ENCODE measurements around the gene ZBTB20.

Gene ZBTB20

GRCh38 chr3:114609973-114610630 is 537.0 kb downstream of the ZBTB20 start:
- DNase-seq, result no peak

GRCh38 chr3:114608293-114608692 is 538.8 kb downstream of the ZBTB20 start:
- DNase-seq, result no peak

GRCh38 chr3:114606336-114606735 is 540.8 kb downstream of the ZBTB20 start:
- DNase-seq, result no peak

DNA sequence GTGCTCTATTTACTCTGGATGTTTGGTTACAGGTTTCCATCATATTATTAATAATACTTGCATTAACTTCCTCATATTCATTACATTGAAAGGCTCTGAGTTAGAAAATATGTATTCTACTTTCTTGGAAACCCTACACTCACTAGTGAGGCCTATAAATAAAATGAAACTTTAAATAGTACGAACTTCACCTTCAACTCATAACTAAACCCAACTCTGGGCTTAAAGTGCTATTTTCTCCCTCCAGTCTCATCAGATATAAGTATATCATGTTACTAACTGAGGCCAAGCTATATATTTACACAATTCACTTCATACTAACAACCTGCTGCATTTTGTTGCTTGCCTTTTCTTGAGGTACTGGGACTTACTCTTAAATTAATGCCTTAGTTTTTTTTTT is 546.5 kb downstream of the ZBTB20 start:
- no peak for DNase-seq

DNA sequence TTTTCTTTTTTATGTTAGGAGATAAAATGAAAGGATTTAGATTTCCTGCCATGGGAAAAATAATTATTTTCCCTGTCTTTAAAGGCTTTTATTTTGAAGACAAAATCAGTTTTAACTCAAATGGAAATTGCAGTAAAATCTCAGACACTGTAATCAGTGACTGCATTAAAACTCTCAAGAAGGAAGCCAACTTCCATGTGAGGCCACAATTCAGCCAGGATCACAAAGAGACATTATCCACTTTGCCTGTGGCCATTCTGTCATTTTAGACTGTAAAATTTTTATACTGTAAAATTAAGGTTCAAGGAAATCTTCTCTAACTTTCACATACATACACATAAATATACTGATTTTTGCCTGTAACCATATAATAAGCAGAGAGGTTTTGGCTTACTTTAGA is 549.2 kb downstream of the ZBTB20 start:
- no peak for DNase-seq

- no peak for DNase-seq
These were observed 550.1 kb downstream of the ZBTB20 start for GRCh38 chr3:114597012-114597411.

DNA sequence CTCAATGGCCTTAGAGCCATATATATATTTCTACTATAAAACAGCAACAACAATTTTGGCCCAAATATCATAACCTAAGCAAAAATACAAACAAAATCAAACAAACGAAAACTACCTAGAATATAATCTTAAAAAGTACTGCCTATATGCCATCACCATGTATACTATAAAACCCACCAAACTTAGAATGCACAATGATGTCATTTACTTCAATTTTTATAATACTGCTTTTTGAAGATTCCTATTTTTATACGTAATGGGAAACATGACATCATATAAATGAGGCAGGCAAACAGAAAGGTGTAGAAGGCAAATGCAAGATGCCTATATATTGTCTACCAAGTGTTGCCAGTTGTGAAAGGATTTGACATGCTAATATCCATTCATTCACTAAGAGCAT is 550.9 kb downstream of the ZBTB20 start:
- DNase-seq, result no peak

DNA sequence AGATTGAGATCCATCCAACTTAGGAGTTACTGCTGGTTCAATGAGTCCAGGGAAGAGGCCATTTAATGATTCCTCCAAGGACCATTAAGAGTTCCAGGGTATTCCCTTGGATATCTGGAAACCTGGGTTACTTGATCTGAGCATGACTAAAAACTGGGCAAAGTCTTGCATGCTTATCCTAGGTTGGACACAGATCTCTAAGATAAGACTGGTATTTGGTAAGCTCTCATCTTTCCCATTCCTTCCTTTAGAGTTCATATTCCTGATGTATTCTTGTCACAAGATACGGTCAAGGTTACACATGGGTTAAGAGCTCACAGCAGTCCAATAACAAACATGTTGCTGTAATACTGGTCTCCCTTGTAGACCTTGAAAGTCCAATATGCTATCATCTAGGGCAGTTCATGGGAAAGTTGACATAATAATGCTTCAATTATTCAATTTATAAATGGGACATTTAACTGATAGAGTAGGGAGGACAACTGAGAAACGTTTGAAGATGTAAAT is 551.5 kb downstream of the ZBTB20 start:
- DNase-seq, result no peak

GRCh38 chr3:114590309-114591047 is 556.6 kb downstream of the ZBTB20 start:
- DNase-seq, result no peak

DNA sequence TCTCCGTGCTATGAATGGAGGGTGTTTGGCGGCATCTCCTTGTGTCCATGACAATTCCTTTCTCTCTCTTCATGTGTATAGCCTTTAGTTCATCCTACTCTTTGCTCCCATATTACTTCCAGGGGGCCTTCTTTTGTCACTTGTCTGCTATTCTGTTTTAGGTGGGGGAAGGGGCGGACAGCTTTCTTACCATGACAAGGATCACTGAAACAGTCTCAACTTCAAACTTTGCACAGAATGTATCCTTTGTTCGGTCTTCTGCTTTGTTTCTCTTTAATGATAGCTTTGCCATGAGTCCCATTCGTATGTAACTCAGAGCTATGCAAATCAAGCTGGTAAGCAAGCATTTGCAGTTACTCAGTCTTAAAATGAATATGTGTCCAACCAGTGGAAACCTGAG is 559.1 kb downstream of the ZBTB20 start:
- DNase-seq, result no peak

DNA sequence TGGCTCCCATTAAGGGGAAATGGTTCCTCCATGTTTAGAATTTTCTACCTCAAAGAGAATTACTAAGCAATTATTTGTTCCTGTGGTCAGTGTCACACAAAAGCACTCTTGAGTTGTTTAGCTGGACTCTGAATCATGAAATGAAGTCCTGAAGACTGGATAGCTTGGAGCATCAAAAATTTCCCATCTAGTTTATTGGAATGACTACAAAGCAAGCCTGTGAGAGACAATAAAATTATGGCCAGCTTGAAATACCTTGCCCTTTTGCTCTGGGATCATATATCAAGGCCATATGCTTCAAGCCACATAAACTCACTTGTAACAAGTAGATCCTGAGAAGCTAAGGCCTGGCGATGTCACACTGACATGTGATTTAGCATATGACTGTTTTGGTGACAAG is 561.0 kb downstream of the ZBTB20 start:
- DNase-seq, result no peak

DNA sequence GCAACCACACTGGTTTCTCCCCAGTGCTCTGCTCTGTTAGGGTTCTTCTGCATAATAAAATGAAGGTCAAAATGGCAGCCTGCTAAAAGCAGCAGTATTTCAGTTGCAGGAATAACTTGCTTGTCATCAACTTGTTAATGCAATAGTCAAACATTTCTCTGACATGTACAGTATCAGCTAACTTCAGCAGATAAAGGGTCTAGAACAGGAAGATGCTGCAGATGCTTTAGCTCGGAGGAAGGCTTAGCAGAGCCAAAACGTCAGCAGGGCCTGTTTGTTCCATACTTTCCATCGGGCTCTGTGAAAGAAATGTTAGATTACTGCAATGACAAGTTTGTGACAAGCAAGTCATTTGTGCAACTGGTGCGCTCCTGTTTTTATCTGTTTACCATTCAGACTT is 561.4 kb downstream of the ZBTB20 start:
- DNase-seq, result no peak

DNA sequence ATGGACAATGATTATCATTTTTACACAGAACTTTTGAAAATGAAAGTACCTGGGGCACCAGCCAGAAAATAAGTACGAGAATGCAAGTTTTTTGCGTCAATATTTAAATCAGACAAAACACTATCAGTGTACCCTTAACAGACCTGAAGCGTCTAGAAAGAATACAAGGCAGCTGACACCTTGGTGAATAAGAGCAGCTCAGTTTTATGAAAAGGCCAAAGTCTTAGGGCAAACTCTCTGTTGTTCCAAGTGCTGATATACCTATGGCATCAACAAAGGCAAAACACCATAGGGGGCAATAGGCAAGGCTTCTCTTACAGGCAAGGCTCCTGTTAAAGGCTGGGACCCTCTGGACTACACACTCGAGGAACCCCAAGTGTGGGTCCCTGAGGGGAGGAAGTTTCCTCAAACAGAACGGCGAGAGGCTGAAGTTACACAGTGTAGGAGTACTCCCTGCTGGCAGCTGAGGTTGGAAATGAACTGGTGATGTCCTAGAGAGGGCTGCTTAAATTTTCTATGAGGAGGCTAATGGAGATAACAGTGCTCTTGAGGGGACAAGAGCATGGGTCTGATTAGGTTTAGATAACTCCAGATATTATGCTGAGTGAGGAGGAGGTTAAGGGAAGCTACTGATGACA is 562.2 kb downstream of the ZBTB20 start:
- DNase-seq, result no peak

DNA sequence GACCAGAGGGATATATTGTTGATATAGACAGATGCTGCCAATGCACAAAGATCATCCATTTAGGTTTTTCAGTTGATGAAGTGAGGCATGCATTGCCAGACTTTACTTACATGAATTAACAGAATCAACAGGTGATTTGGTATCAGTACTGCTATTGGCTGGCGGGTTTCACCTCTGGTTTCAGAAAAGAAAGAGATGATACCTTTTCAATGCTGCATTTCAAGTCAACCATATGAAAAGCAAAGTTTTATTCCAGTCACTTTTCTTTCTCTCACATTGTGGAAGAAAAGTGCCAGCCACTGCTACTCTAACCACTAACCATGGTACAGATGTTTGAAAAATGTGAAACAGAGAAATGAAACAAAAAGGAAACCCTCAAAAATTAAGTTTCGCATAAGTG is 564.2 kb downstream of the ZBTB20 start:
- DNase-seq, result no peak

GRCh38 chr3:114572364-114573062 is 574.6 kb downstream of the ZBTB20 start:
- no peak for DNase-seq

- no peak for DNase-seq
These were observed 575.7 kb downstream of the ZBTB20 start for GRCh38 chr3:114571363-114571762.

DNA sequence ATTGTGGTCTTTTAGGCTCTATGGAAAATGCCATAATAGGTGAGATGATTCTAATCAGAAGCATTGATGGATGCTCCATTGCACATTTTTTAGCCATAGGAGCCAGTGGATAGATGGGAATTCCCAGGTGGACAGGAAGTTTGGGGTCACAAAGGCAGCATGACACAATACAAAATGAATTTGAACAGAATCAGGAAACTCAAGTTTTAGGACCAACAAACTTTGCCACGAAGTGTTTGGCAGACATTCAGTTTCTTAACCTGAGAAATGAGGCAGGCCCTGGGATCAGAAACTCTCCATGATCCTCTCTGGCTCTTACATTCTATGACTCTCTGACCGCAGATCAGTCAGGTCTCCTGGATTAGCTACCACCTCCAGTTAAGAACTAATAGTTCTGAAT is 577.9 kb downstream of the ZBTB20 start:
- DNase-seq, result no peak

GRCh38 chr3:114567771-114568170 is 579.3 kb downstream of the ZBTB20 start:
- DNase-seq, result no peak

DNA sequence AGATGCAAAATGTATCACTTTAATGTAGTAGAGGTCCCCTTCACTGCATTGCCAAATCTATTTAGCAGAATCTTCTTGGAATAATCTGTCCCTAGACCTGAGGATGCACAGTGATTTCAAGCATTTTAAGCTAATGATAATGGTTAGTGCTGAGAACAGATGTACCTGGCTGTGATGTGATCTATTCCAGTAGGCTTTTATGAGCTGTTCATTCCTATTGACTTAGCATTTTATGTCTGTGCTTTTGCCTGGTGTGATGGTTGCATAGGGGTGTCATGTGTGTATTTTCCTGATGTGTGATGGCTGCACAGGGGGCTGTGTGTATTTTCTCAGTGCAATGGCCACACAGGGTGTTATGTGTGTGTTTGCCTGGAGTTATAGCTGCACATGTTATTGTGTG is 580.3 kb downstream of the ZBTB20 start:
- no peak for DNase-seq

DNA sequence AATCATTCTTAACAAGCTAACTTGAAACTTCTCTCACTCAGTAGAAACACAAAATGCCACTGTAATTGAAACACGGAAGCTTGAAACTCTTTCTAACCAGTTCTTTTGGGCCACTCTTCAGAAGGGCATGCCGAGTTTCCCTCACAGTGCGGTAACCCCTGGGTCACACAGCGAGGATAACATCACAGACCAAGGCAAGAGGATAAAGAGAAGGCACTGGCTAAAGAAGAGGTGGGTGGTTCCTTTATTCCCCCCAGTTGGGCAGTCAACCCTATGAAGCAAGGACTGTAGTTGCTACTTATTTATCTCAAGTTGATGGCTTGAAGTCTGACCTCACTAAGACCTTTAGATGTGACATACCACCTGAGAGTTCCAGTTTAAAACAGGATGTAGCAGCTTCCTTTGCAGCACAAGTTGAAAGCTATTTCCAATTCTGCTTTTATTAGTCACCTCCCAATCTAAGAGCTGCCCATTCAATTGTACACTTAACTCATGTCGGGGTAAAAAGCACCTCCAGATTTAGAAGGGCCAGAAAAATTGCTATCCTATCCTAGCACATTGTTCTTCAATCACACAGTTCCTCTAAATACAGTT is 580.8 kb downstream of the ZBTB20 start:
- peak; percentile 7 for DNase-seq

GRCh38 chr3:114565216-114565615 is 581.9 kb downstream of the ZBTB20 start:
- DNase-seq, result no peak

- DNase-seq, result no peak
These were observed 583.4 kb downstream of the ZBTB20 start for GRCh38 chr3:114563720-114564119.

- no peak for DNase-seq
These were observed 584.5 kb downstream of the ZBTB20 start for GRCh38 chr3:114562557-114562956.

All from retina (tissue), 1 donor.